Esophagus muscularis mucosa (tissue), 4 donors: ENCODE results near the gene KLK3.

ENCODE experiments used
- EP300 ChIP-seq: sonication (generic); formaldehyde crosslinking; IDR thresholded peaks from one replicate; pipeline ENCODE4 v1.6.1; 2017; ENCODE audit warnings: antibody characterized with exemption
- POLR2A ChIP-seq: fragments of 450-650 bp; IDR thresholded peaks from one replicate; pipeline ENCODE4 v1.6.1; 2017; ENCODE audit warnings: antibody characterized with exemption, moderate library complexity, mild to moderate bottlenecking, low read depth
- POLR2AphosphoS5 ChIP-seq, 2 donors: sonication (generic); formaldehyde crosslinking; IDR thresholded peaks; one replicate each; pipeline ENCODE4 v1.6.1; 2017; ENCODE audit warnings: antibody characterized with exemption in 2 of 2
- TF ChIP-seq, protein P1 (sequence below), 3 experiments: fragments of 200-600 bp in 2 of 3; fragments of 450-650 bp in 1 of 3; sonication (generic) in 2 of 3; IDR thresholded peaks; one replicate each; pipeline ENCODE4 v1.5.1; 2017 to 2019; ENCODE audit warnings: antibody characterized with exemption in 3 of 3, mild to moderate bottlenecking in 2 of 3, moderate library complexity in 1 of 3

DNA sequence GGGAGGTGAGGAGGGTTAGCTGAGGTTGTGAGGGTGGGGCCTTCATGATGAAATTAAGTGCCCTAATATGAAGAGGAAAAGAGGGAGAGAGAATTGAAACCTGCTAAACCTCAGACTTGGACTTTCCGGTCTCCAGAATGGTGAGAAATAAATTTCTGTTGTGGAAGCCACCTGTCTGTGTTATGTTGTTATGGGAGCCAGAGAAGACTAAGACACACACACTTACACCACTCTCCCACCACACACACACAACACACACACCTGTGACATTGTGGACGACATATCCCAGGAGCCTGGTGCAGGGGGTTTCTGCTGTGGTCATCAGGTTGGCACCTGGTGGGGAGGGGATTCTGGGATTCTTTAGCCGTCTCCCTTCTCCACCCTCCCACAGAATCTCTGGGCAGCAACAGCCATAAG, 42.5 kb downstream of the KLK3 start:
- TF ChIP-seq POLR2AphosphoS5 (IDR thresholded peaks at IDR 0.05) (no peak), POLR2A (no peak), EP300 (no peak)
- TF ChIP-seq, protein P1, sequence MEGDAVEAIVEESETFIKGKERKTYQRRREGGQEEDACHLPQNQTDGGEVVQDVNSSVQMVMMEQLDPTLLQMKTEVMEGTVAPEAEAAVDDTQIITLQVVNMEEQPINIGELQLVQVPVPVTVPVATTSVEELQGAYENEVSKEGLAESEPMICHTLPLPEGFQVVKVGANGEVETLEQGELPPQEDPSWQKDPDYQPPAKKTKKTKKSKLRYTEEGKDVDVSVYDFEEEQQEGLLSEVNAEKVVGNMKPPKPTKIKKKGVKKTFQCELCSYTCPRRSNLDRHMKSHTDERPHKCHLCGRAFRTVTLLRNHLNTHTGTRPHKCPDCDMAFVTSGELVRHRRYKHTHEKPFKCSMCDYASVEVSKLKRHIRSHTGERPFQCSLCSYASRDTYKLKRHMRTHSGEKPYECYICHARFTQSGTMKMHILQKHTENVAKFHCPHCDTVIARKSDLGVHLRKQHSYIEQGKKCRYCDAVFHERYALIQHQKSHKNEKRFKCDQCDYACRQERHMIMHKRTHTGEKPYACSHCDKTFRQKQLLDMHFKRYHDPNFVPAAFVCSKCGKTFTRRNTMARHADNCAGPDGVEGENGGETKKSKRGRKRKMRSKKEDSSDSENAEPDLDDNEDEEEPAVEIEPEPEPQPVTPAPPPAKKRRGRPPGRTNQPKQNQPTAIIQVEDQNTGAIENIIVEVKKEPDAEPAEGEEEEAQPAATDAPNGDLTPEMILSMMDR (IDR thresholded peaks at IDR 0.05) = no peak
